DMS 273 treated with DMSO at 0.1 percent for 48 hours (cell line): Measurements from ENCODE around the gene ARHGEF2.

ENCODE experiments used
- DNase-seq: peaks from one replicate; lab custom pipeline; 2025; lab: John Stamatoyannopoulos, UW

Gene ARHGEF2

DNA sequence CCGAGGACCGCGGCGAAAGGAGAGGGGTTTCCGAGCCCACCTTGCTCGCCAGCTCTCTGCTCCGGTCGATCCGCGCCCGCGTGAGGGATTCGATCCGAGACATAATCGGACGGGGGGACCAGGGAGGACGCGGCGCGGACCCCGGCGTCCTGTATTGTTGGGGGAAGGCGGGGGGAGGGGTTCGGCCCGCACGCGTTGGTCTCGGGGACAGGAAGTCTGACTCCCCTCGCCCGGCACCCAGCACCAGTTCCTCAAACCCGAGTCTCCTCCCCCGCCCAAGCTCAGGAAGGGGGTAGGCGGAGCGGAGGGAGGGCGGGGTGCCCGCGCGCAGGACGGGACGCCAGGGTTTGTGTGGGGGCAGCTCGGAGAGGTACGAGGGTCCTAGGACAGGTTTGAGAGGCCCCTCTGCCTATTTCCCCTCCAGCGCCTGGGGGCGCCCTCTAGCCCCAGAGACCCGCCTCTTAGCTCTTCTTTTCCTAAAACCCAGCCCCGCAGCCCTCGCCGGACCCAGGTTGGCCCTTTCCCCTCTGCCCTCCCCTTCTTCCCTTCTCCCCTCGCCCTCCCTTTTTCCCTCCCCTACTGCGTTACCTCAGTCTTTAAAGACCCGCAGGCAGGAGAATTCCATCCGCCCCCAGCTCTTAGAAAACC is at the start of gene ARHGEF2:
Gene ARHGEF2, minus strand, starts transcription at position 223 of the 648 bp plus-strand sequence. Its CDS starts 120 bp downstream, at position 103.
- peak; percentile 49 for DNase-seq

DNA sequence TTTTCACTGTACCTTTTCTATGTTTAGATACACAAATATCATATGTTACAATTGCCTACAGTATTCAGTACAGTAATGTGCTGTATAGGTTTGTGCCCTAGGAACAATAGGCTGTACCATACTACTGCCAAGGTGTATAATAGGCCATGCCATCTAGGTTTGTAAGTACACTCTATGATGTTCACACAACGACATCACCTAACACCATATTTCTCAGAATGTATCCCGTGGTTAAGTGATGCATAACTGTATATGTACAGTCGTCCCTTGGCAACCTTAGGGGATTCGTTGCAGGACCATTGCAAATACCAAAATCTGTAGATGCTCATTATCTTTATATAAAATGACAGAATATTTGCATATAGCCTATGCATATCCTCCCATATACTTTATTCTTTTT is 48.2 kb upstream of the ARHGEF2 start:
- no peak for DNase-seq

DNA sequence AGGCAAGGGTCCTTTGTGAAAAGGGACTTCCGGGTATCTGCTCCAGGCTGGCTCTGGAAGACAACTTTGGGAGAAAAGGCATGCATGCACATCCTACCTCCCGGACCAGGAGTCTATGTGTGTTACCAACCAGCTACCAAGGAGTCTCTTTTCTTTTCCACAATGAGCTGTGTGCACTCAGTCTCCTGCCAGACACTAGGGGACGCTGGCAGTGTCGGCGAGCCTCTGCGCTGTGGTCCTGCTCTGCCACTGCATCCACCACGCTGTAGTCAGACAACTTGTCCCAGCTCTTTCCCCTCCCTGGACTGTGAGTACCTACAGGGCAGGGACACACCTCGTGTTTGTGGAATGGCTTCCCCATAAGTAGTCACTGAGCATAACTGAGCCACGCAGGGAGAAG is 47.5 kb upstream of the ARHGEF2 start:
- DNase-seq: peak; percentile 18

DNA sequence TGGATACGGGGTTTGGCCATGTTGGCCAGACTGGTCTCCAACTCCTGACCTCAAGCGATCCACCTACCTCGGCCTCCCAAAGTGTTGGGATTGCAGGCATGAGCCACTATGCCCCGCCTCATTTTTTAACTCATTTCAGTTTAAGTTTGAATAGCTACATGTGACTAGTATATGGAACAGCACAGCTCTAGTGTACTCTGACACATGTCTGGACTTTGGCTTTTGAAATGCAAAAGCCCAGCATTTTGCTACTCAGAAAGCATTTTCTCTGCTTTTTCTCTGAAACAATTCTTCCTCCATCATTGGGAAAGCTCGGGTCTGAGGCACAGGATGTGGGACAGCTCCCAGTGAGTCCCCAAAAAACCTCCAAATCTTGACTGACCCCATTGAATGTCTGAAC is 46.5 kb upstream of the ARHGEF2 start:
- no peak for DNase-seq

DNA sequence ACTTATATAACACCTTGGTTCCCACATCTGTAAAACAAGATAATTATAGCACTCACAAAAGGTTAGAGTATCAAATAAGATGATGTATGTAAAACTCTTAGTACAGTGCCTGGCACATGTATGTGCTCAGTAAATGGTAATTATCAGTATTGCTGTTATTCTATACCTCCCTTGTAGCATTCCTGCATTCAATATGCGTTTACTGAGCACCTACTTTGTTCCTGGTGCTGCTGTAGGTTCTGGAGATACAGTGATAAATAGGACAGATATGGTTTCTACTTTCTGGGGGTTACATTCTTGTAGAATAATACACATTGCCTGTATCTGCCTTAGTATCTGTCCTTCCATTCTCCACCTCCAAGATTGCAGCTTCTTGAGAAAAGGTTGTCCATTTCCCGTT is 43.6 kb upstream of the ARHGEF2 start:
- DNase-seq: no peak

- DNase-seq: no peak
Measured at GRCh38 chr1:156021093-156021428, 42.7 kb upstream of the ARHGEF2 start.

DNA sequence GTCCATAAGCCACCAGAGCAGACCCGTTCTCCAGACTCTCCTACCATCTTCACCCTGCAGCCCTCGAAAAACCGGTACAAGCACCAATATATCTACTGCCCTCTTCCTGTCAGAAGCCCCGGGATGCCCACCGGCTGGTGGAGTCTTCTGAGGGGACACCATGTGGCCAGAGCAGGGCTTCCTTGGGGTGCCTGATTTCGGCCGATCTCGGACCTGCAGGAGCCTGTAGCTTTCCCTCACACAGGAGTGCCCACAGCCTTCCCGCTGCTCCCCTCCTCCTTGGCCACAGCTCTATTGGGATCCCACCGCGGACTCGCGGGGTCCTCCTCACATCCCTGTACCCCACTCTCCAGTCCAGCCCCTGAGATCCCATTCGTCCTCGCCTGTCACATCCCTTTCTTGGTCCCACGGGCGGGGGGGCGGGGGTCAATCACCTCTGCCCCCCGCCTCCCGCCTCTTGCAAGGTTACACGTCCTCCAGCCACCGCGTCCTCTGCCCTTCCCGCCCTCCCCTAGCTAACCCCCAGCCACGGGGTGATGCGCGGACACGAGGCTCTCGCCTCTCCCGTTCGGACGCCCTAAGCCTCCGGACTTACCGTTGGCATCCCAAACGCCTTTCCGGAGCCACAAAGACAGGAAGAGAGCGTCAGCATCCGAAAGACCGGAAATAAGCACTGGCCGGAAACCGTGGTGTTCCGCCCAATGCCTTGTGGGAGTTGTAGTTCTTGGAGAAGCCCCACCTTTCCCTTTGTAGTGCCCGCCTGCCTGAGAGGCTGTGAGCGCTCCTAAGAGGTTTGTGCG is 42.1 kb upstream of the ARHGEF2 start, which contains the start of gene SSR2:
Gene SSR2, minus strand, starts transcription at position 659 of the 800 bp plus-strand sequence. CDS start 784 bp downstream, outside the sequence.
- DNase-seq: peak; percentile 79

DNA sequence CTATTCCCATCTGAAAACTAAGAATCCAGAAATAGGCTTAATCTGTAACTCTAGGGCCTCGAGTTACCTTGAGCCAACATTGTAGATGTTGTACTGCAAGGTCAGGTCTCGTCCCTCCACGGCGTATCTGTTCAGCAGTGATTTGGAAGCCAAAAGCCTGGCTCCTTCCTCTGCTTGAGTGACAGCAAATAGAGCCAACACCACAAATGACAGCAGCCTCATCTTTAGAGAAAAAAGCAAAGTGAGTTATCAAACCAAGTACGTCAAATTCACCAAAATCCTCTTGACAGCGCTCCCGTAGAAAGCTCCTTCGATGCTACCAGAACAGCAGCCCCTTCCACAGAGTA is 41.6 kb upstream of the ARHGEF2 start:
- DNase-seq: no peak

DNA sequence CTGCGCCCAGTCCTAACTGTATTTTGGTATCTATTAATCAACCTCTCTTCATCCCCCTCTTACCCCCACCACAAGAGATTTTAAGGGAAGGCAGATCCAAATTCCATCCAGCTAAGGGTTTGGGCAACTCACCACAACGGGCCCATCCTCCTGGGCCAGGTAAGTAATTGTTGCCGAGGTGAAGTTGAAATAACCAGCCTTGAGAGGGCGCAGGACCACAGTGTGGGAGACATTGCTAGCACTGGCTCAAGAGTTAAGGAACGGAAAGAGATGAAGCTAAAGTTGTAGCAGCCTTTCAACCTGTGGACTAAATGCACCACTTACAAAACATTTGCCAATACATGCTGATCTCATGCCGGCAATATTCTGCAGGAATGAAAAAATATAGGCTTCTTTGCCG is 36.5 kb upstream of the ARHGEF2 start:
- no peak for DNase-seq

DNA sequence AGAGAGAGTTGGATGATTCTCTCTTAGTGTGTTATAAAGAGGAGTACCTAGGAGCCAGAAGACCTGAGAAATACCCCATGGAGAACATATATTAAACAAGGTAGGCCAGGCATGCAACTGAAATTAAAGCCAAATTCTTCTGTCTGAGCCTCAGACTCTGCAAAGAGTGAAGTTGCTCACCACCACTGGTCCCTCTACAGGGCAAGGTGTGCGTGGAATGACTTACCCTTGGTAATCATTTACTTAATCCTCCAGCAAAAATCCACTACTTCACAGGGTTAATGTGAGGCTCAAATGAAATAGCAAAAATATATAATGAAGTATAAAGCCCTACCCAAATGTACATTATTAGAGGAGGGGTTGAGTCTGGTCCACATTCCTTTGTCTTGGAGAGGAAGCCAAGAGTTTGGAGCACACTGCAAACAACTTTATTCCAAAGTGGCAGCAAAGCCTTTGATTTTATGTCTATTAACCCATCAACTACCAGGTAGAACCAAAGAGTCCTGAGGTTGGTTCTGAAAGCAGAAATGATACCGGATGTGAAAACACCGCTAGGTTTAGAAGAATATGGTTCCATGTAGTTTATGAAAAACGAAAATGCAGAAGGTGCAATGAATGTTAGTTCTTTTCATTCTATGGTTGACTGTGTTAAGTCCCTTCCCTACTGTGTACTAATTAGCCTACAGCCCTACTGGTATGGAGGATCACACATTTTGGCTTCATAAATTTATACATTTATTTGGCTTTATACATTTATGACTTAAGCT is 33.9 kb upstream of the ARHGEF2 start:
- DNase-seq: no peak

- no peak for DNase-seq
Measured at GRCh38 chr1:156009404-156009803, 31.1 kb upstream of the ARHGEF2 start.

DNA sequence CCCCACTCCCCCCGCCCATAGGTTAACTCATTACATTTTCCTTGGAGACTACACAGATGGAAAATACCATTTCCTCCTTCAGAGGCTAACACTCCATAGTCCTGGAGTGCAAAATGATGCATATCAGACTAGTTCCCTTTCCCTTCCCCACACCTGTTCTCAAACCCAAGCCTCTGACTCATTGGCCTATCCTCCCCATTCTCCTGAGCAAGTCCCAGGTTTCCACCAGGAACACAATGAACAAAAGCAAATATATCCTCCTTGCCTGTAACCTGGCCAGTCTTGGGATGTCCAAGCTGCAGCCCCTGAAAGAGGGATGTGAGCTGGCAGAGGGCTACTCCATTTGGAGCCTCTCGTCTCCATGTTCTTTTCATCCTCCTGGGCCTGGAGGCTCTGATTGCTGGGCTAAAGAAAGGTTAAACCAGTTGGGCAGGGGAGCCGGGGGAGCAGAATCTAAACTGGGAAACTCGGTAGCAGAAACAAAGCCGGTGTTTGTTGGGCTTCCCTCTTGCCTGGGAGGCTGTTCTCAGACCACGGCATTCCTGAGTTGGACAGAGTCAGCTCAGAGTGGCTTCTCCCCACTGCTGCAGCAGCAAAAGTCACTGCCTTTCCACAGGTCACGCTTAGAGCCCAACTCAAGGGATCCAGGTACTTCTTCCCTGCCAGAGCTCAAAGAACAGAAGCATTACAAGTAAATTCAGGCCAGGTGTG is 28.5 kb upstream of the ARHGEF2 start:
- no peak for DNase-seq

- no peak for DNase-seq
Measured at GRCh38 chr1:156004843-156005584, 26.7 kb upstream of the ARHGEF2 start.

DNA sequence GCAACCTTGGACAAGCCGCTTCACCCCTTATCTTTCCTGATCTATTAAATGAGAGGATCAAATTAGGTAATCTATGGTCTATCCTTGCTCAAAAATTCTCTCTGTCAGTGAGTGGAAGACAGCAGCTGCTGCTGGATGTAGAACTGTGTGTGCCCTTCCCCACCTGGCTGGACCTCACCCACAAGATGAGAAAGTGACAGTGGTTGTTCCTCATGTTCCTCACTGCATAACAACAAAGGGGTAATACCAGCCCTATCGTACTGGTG is 25.5 kb upstream of the ARHGEF2 start:
- DNase-seq: no peak

DNA sequence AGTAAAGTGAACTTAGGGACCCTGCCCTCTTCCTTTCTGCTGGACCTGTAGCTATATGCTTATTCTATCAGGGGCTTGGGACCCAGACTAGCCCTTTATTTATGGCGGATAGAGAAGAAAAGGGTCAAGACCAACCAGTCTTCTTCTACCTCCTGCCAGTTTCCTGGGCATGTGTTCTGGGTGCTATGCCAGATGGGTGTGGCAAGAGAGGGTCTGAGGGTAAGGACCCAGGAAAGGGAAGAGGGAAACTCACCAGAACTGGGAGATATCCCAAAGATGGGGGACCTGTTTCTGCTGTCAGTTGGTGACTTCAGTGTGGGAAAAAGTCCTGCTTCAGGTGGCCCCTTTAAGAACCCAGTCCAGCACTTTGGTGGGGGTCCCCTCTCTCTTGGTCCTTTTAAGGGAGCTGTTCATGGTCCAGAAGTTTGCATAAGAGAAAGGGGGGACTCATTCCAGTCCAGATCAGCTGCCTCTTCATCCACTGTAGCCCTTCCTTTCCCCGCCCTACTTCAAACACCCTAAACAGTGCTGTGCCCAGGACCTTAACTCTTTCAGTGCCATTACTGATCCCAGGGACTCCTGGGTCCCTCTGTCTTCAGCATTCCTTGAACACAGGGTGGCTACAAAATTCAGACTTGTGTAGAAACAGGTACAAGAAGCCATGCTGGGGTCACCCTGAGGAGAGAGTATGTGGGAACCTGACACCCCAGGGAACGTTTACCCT is 24.0 kb upstream of the ARHGEF2 start:
- DNase-seq: no peak

DNA sequence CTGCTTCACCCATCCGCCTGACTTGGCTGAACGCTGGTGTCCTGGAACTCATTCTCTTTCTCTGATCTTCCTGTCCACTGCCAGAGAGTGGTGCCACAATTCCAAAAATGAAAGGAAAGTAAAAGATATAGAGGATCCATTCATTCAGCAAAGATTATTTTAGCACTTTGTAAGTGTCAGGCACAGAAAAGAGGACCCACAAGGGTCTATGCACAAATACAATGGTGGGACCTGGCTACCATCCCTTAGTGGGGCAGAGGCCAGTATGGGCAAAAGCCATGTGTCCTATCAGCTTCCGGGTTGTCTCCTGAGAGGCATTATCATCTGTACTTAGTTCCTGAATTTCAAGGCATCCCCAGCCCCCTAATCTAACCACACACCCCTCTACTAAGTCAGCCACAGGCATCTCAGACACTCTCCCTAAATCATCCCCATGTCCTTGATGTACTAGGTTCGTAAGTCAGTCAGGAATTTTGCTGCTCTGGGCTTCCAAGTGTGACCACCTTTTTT is 23.4 kb upstream of the ARHGEF2 start:
- DNase-seq: no peak

GRCh38 chr1:156001021-156001661 is 22.8 kb upstream of the ARHGEF2 start:
- DNase-seq: no peak

DNA sequence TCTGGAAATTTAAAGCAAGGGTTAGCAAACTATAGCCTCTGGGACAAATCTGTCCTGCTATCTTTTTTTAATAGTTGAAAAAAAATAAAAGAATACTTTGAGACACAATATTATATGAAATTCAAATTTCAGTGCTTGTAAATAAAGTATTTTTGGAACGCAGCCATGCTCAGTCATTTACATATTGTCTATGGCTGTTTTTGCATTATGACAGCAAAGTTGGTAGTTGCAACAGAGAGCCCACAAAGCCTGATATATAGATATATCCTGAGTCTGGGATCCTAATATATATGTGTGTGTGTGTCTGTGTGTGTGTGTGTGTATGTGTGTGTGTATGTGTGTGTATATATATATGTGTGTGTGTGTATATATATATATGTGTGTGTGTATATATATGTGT is 21.6 kb upstream of the ARHGEF2 start:
- no peak for DNase-seq

- no peak for DNase-seq
Measured at GRCh38 chr1:155996166-155996565, 17.8 kb upstream of the ARHGEF2 start.

DNA sequence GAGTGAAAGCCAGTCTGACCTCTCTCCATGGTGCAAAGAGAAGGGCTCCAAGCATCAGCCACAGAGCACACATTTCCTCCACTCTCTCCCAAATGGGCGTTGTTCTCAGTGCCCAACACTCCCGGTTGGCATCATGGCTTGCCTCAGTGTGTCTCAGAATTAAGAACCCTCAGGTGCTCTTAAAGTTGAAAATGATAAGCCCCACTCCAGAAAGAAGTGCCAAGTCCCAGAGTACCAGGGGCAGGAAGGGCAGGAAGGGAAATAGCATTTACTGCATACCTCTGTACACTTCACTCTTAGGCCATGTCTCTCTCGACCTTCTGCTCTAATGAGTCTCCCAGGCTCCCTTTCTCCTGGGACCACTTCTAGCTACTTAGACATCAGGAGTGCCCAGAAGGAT is 15.2 kb upstream of the ARHGEF2 start:
- no peak for DNase-seq
